C4-2B (cell line): Measurements from ENCODE around the gene PIAS1.

Experiments used
- H3K27ac ChIP-seq: fragments of 450-650 bp; 2 replicates; pipeline ENCODE4 v1.5.1; 2017
- CTCF ChIP-seq: fragments of 450-650 bp; conservative IDR thresholded peaks from 2 replicates; pipeline ENCODE4 v1.5.1; 2017; ENCODE audit warnings: mild to moderate bottlenecking
- ZFX ChIP-seq: fragments of 450-650 bp; IDR thresholded peaks from 2 replicates; pipeline ENCODE4 v1.6.1; 2017

The PIAS1 gene

DNA sequence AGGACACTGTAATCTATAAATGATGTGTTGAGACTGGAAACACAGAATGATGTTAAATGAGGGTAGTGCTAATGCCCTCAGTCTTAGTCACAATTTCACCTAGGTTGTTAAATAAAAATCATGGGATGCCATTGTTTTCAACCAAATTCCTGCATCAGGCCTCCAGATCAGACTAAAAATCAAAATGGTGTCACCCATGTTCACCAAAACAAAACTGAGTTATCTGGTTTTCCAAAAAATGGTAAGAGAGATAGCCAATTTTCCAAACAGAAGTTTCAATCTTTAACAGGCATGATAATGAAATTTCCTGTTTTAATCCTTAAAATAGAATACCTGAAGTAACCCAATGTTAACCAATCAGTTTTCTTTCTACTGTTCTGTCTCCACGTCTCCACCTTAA, 2.2 kb upstream of the PIAS1 start:
- TF ChIP-seq CTCF = no peak
- no peak for TF ChIP-seq ZFX
- H3K27ac ChIP-seq = no peak overlapping the region

GRCh38 chr15:68052431-68052830, 1.7 kb upstream of the PIAS1 start:
- no peak for TF ChIP-seq CTCF
- H3K27ac ChIP-seq = no peak overlapping the region

DNA sequence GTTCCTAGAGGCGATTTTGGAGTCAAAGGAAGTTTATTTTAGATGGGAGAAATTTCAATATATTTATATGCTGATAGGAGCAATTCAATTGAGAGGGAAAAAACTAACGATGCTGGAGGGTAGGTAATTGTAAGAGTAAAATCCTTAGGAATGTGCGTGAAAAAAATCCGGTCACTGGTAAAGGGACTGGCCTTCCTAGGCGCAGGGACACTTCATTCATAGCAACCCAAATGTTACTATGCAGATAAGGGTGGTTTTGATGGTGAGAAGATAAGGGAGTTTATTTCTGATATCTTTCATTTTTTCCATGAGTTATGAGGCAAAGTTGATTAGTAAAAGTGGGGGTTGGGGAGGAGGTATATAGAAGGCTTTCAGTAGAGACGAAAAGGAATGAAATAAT, 1.1 kb upstream of the PIAS1 start:
- no peak overlapping the region for H3K27ac ChIP-seq
- no peak for TF ChIP-seq ZFX

GRCh38 chr15:68054628-68055223, 611 bp downstream of the PIAS1 start:
- peak overlapping the region; percentile 80 for H3K27ac ChIP-seq
- no peak for TF ChIP-seq ZFX
- no peak for TF ChIP-seq CTCF

DNA sequence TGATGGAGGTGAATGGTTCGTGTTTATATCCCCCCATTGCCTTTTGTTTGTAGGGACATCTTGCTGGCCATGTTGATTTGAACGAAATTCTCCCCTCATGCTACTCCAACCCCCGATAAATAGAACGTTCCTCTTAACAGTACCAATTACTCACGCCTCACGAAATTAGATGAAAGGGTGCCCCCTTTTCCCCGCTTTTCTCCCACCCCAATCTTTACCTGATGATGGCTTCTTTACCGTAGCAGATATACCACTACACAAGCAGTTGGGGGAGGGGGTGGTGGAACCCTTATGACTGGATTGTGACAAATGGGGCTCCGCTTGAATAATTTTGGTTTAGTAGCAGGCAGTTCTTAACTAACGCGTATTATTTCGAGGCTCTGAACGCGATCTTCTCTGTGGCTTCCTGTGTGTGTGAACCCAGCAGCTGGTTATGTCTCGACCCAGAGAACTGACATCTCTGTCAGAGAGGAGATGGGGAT, 1.1 kb downstream of the PIAS1 start:
- peak overlapping the region; percentile 80 for H3K27ac ChIP-seq
- no peak for TF ChIP-seq CTCF
- no peak for TF ChIP-seq ZFX

DNA sequence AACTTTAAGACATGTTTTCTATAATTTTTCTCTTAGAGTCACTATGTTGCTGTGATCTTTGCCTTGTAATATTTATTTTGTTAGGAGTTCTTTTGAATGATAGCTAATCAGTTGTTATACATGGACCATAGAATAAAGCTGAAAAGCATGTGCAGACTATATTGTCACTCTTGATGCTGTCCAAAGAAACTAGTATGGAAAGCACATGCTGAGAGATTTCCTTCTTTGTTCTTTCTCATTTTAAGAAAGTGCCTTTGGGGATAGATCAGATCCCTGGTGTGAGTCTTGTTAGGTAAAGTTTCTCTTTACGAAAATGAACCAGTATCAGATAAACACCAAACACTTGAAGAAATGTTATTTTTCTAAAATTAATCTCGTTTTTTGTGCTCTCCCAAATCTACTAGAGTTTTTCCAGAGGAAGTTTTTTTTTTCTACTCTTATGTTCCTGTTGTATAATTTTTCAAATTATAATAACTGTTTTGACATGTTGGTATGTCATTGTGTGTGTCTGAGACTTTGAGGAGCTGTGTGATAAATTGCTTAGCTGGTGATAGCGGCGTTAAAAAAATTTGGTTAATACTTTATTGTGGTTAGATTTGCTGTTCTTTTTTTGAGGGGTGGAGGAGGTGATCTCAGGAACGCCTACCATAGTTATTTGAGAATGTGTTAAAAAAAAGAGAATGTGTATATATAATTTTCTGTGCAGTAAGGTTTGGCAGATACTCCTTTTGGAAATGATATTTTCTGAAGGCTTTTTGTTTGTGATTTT, 2.2 kb downstream of the PIAS1 start:
- no peak overlapping the region for H3K27ac ChIP-seq
- TF ChIP-seq CTCF (no peak), ZFX (no peak)

GRCh38 chr15:68057034-68057433, 2.9 kb downstream of the PIAS1 start:
- no peak overlapping the region for H3K27ac ChIP-seq
- TF ChIP-seq CTCF (no peak), ZFX (no peak)
